Vagina (tissue), 2 donors: ENCODE results near the gene PNPLA3. TPM values are rescaled to one million over a fixed set of nuclear protein-coding genes. Genes with fewer than 3 reads are reported as not detected.

Experiments
- DNase-seq, 2 donors: peaks; one replicate each; pipeline ENCODE4 v3.0.0-alpha.2; 2017; ENCODE audit errors: extremely low spot score in 2 of 2
- H3K27ac ChIP-seq: fragments of 200-600 bp; sonication (generic); one replicate; pipeline ENCODE4 v1.5.1; 2019
- H3K27me3 ChIP-seq: fragments of 200-600 bp; sonication (generic); one replicate; pipeline ENCODE4 v1.5.1; 2019
- H3K36me3 ChIP-seq, 2 donors: fragments of 200-600 bp; sonication (generic); one replicate each; pipeline ENCODE4 v1.5.1; 2017 to 2019
- H3K4me1 ChIP-seq: fragments of 200-600 bp; sonication (generic); one replicate; pipeline ENCODE4 v1.5.1; 2019
- H3K4me3 ChIP-seq, 2 donors: fragments of 200-600 bp; sonication (generic); 1 replicate in 1 of 2; 2 replicates in 1 of 2; pipeline ENCODE4 v1.5.1; 2016 to 2019
- H3K9me3 ChIP-seq: fragments of 200-600 bp; sonication (generic); one replicate; pipeline ENCODE4 v1.5.1; 2019
- POLR2A ChIP-seq, 2 donors: fragments of 450-650 bp; IDR thresholded peaks; one replicate each; pipeline ENCODE4 v1.6.1; 2017; ENCODE audit warnings: antibody characterized with exemption in 2 of 2, mild to moderate bottlenecking in 2 of 2, moderate library complexity in 2 of 2
- POLR2AphosphoS5 ChIP-seq, 2 donors: sonication (generic); formaldehyde crosslinking; IDR thresholded peaks; one replicate each; pipeline ENCODE4 v1.9.0; 2017; ENCODE audit warnings: antibody characterized with exemption in 2 of 2, mild to moderate bottlenecking in 2 of 2, low read depth in 1 of 2; ENCODE audit not compliant: insufficient read depth in 1 of 2
- intact Hi-C: fragments of 100-400 bp; cut with DNase I; formaldehyde crosslinking; loops from one replicate; pipeline ENCODE4 v1.15.1; 2023
- total RNA-seq: library from RNA; depleted of rRNA; stranded (reverse); fragments of >200 nt; gene quantifications from one replicate; pipeline ENCODE4 v1.2.3, GENCODE V29; 2016
- TF ChIP-seq, protein P1 (sequence below), 3 experiments: fragments of 450-650 bp in 2 of 3; fragments of 200-600 bp in 1 of 3; sonication (generic) in 1 of 3; IDR thresholded peaks; one replicate each; pipeline ENCODE4 v1.5.1; 2017 to 2019; ENCODE audit warnings: antibody characterized with exemption in 3 of 3, mild to moderate bottlenecking in 2 of 3, moderate library complexity in 2 of 3

The PNPLA3 gene
- total RNA-seq, 1 donor from 2014 or later = not detected

- intact Hi-C loops = loop anchor here (10.0 kb wide), 1 partner anchor 614 kb away; no protein-coding TSS in a partner anchor
- H3K27me3 ChIP-seq = peaks cover 14% of the 10 kb centered on the region
Observed at GRCh38 chr22:43888740-43889139, 34.9 kb upstream of the PNPLA3 start.

GRCh38 chr22:43889201-43889859 is 34.3 kb upstream of the PNPLA3 start:
- Histone ChIP-seq H3K4me1 (peaks cover 10% of the 10 kb centered on the region), H3K4me3 (no peak overlapping the region), H3K27ac (no peak overlapping the region), H3K9me3 (no peaks in the 10 kb centered on the region), H3K27me3 (peaks cover 14% of the 10 kb centered on the region), H3K36me3 (no peaks in the 10 kb centered on the region)
- TF ChIP-seq, protein P1, sequence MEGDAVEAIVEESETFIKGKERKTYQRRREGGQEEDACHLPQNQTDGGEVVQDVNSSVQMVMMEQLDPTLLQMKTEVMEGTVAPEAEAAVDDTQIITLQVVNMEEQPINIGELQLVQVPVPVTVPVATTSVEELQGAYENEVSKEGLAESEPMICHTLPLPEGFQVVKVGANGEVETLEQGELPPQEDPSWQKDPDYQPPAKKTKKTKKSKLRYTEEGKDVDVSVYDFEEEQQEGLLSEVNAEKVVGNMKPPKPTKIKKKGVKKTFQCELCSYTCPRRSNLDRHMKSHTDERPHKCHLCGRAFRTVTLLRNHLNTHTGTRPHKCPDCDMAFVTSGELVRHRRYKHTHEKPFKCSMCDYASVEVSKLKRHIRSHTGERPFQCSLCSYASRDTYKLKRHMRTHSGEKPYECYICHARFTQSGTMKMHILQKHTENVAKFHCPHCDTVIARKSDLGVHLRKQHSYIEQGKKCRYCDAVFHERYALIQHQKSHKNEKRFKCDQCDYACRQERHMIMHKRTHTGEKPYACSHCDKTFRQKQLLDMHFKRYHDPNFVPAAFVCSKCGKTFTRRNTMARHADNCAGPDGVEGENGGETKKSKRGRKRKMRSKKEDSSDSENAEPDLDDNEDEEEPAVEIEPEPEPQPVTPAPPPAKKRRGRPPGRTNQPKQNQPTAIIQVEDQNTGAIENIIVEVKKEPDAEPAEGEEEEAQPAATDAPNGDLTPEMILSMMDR (IDR thresholded peaks at IDR 0.05) = no peak
- no peak for TF ChIP-seq POLR2A (IDR thresholded peaks at IDR 0.05)
- TF ChIP-seq POLR2AphosphoS5 (IDR thresholded peaks at IDR 0.05; ENCODE audit: insufficient read depth in 1 of 2, low read depth in 1 of 2) = no peak
- no peak for DNase-seq
- intact Hi-C loops = loop anchor here (10.0 kb wide), 1 partner anchor 615 kb away; no protein-coding TSS in a partner anchor

More at GRCh38 chr22:43888740-43889139, 34.9 kb upstream of the PNPLA3 start:
- Histone ChIP-seq H3K36me3 (no peaks in the 10 kb centered on the region), H3K9me3 (no peaks in the 10 kb centered on the region), H3K4me3 (no peak overlapping the region), H3K27ac (no peak overlapping the region), H3K4me1 (peaks cover 10% of the 10 kb centered on the region)
- DNase-seq = no peak
- TF ChIP-seq, protein P1 (IDR thresholded peaks at IDR 0.05) = no peak
- TF ChIP-seq POLR2AphosphoS5 (IDR thresholded peaks at IDR 0.05; ENCODE audit: insufficient read depth in 1 of 2, low read depth in 1 of 2) = no peak
- no peak for TF ChIP-seq POLR2A (IDR thresholded peaks at IDR 0.05)

- DNase-seq = no peak
- H3K36me3 ChIP-seq = no peaks in the 10 kb centered on the region
- H3K4me3 ChIP-seq = no peak overlapping the region
- H3K27me3 ChIP-seq = peaks cover 14% of the 10 kb centered on the region
- TF ChIP-seq POLR2AphosphoS5 (IDR thresholded peaks at IDR 0.05; ENCODE audit: insufficient read depth in 1 of 2, low read depth in 1 of 2) (no peak), POLR2A (IDR thresholded peaks at IDR 0.05) (no peak)
- TF ChIP-seq, protein P1 (IDR thresholded peaks at IDR 0.05) = no peak
- intact Hi-C loops = loop anchor here (10.0 kb wide), 1 partner anchor 615 kb away; no protein-coding TSS in a partner anchor
- H3K4me1 ChIP-seq = peaks cover 10% of the 10 kb centered on the region
- no peaks in the 10 kb centered on the region for H3K9me3 ChIP-seq
- no peak overlapping the region for H3K27ac ChIP-seq
Observed at GRCh38 chr22:43889860-43890253, 33.7 kb upstream of the PNPLA3 start.

- Histone ChIP-seq H3K27me3 (peaks cover 14% of the 10 kb centered on the region), H3K9me3 (no peaks in the 10 kb centered on the region), H3K36me3 (no peaks in the 10 kb centered on the region), H3K27ac (no peak overlapping the region), H3K4me1 (peaks cover 10% of the 10 kb centered on the region), H3K4me3 (no peak overlapping the region)
- no peak for DNase-seq
- intact Hi-C loops = no loop called here
- TF ChIP-seq POLR2A (IDR thresholded peaks at IDR 0.05) (no peak), POLR2AphosphoS5 (IDR thresholded peaks at IDR 0.05; ENCODE audit: insufficient read depth in 1 of 2, low read depth in 1 of 2) (no peak)
- TF ChIP-seq, protein P1 (IDR thresholded peaks at IDR 0.05) = no peak
Observed at GRCh38 chr22:43890901-43891331, 32.7 kb upstream of the PNPLA3 start.
